Dendritic cell treated with granulocyte-macrophage colony-stimulating factor and Interleukin-4, amounts not matched to agents 40 ng/mL and 50 ng/mL, for 4 days (primary cell): ENCODE results near the gene OR8S1.
"Not testable (repeated sequence)": the region's sequence is repeated elsewhere in the genome, so short reads cannot be mapped to it uniquely, and the experiment has no call there.

ENCODE experiments used
- H3K27ac Mint-ChIP-seq: one replicate; pipeline ENCODE4 v1.8.0; 2022; ENCODE audit warnings: mild to moderate bottlenecking, mixed read lengths
- H3K27me3 Mint-ChIP-seq: one replicate; pipeline ENCODE4 v1.8.0; 2022; ENCODE audit warnings: mild to moderate bottlenecking, mixed read lengths
- H3K36me3 Mint-ChIP-seq: one replicate; pipeline ENCODE4 v1.8.0; 2022; ENCODE audit warnings: low read depth, mixed read lengths
- H3K4me1 Mint-ChIP-seq: one replicate; pipeline ENCODE4 v1.8.0; 2022; ENCODE audit warnings: low read depth, mixed read lengths
- H3K4me3 Mint-ChIP-seq: one replicate; pipeline ENCODE4 v1.8.0; 2022; ENCODE audit warnings: mild to moderate bottlenecking, moderate library complexity, mixed read lengths
- H3K9me3 Mint-ChIP-seq: one replicate; pipeline ENCODE4 v1.8.0; 2022; ENCODE audit warnings: mixed read lengths
- intact Hi-C: fragments of 100-400 bp; cut with micrococcal nuclease; formaldehyde crosslinking; loops from one replicate; pipeline ENCODE4 v1.15.0; 2022

OR8S1 gene, protein sequence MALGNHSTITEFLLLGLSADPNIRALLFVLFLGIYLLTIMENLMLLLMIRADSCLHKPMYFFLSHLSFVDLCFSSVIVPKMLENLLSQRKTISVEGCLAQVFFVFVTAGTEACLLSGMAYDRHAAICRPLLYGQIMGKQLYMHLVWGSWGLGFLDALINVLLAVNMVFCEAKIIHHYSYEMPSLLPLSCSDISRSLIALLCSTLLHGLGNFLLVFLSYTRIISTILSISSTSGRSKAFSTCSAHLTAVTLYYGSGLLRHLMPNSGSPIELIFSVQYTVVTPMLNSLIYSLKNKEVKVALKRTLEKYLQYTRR

DNA sequence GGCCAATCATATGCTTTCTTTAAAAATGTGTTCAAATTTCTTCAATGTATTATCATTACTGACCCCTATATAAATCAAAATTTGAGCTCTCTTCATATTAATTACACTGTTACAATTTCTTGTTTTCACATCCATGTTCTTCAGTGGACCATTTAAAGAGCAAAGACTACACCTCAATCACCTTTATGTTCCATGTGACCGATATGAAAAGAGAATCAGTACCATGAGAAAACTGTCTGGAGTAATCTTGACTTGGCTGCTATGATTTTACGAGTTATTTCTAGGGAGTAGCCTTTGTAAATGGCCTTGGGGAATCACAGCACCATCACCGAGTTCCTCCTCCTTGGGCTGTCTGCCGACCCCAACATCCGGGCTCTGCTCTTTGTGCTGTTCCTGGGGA is at the start of gene OR8S1:
Gene OR8S1, plus strand, starts transcription at position 301 of the 400 bp plus-strand sequence. Its CDS starts 0 bp downstream, at position 301.
- intact Hi-C loops, result no loop called here
- Mint-ChIP-seq H3K27ac (no peak within 1 kb of the TSS), H3K9me3 (no peaks in the 10 kb centered on the region)

DNA sequence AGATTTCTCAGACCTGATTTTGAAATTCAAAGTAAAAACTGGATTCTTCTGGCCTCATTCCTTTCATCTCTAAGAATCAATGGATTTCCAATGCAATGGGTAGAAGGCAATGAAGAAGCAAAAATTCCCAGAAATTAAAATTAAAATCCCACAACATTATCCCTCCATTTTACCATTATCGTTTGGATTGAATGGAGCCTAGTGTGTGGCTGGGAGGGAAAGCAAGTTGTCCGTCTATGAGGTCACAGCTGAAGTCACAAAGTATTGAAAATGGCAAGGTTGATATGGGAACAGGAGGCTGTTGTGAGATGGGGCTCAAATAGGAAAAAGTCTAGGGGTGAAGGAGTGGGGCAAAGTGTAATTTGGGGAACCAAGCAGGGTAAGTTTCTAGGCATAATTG is 43.2 kb upstream of the OR8S1 start, which contains the start of gene C12orf54:
Gene C12orf54, plus strand, starts transcription at position 301 of the 400 bp plus-strand sequence. CDS start 799 bp downstream, outside the sequence.
- no peaks in the 10 kb centered on the region for H3K4me1 Mint-ChIP-seq
- no peaks in the 10 kb centered on the region for H3K36me3 Mint-ChIP-seq
- intact Hi-C loops, result no loop called here
- H3K4me3 Mint-ChIP-seq, result no peak within 1 kb of the TSS
- H3K27me3 Mint-ChIP-seq, result peaks cover 12% of the 10 kb centered on the region
- H3K27ac Mint-ChIP-seq, result no peak within 1 kb of the TSS
- H3K9me3 Mint-ChIP-seq, result no peaks in the 10 kb centered on the region

More for the DNA sequence above, at the start of gene OR8S1:
- Mint-ChIP-seq H3K4me3 (no peak within 1 kb of the TSS), H3K27me3 (peaks cover 6% of the 10 kb centered on the region), H3K36me3 (no peaks in the 10 kb centered on the region), H3K4me1 (no peaks in the 10 kb centered on the region)

DNA sequence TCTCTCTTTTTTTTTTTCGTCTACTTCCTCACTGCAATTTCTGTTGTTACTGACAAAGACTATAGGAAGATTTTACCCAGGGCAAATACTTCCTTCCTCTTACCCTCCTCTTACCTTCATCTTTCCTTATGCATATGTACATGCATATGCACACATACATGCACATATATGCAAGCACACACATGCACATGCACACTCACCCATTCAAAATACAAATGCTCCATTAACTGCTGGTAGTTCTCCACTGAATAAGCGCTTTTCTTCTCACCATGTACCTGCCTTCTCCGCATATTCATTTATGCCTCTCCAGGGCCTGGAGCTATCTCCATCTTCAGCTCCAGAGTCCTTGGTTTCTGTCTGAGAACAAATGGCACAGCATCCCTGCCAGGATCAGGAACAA is 42.5 kb upstream of the OR8S1 start:
- H3K4me1 Mint-ChIP-seq, result no peaks in the 10 kb centered on the region
- no peaks in the 10 kb centered on the region for H3K9me3 Mint-ChIP-seq
- peaks cover 13% of the 10 kb centered on the region for H3K27me3 Mint-ChIP-seq
- no peak overlapping the region for H3K4me3 Mint-ChIP-seq
- intact Hi-C loops, result no loop called here
- H3K36me3 Mint-ChIP-seq, result no peaks in the 10 kb centered on the region
- H3K27ac Mint-ChIP-seq, result no peak overlapping the region

DNA sequence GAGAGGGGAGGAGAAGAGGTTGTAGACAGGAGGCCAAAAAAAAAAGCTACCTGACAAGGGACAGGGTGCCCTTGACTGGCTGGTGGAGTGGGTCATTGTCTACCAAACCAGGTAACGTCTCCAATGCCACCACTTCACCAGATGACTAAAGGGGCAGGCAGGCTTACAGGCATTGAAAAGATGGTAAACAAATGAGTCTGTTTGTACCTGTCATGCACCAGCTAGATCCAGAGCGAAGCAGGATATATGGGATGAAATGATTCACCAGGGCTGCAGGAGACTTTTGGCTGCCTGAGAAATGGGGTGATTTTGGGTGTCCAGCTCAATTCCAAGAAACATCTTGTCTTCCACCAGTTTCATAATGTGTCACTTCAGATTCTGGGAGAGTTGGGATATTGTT is 39.2 kb upstream of the OR8S1 start:
- H3K36me3 Mint-ChIP-seq, result no peaks in the 10 kb centered on the region
- peaks cover 23% of the 10 kb centered on the region for H3K27me3 Mint-ChIP-seq
- no peaks in the 10 kb centered on the region for H3K4me1 Mint-ChIP-seq
- H3K4me3 Mint-ChIP-seq, result no peak overlapping the region
- intact Hi-C loops, result no loop called here
- H3K9me3 Mint-ChIP-seq, result no peaks in the 10 kb centered on the region
- no peak overlapping the region for H3K27ac Mint-ChIP-seq

DNA sequence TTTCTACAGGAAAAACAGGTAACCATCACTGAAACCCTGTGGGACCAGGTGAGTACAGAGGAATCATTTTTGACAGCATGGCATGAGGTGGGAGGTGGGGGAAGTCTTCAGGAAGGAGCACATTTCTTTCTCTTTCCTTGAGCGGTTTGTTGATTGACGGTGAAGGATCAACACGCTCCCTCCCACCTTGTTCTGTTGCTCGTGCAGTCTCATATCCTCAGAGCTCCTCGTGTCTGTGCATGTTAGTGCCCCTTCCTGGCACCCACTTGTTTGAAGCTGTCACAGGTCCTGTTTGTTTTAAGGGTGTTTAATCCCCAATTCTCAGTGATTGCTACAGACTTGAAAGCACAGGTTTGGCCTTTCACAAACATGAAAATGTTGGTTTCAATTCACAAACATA is 38.8 kb upstream of the OR8S1 start:
- peaks cover 23% of the 10 kb centered on the region for H3K27me3 Mint-ChIP-seq
- no peaks in the 10 kb centered on the region for H3K36me3 Mint-ChIP-seq
- no peak overlapping the region for H3K27ac Mint-ChIP-seq
- H3K9me3 Mint-ChIP-seq, result no peaks in the 10 kb centered on the region
- intact Hi-C loops, result no loop called here
- H3K4me3 Mint-ChIP-seq, result no peak overlapping the region
- no peaks in the 10 kb centered on the region for H3K4me1 Mint-ChIP-seq

DNA sequence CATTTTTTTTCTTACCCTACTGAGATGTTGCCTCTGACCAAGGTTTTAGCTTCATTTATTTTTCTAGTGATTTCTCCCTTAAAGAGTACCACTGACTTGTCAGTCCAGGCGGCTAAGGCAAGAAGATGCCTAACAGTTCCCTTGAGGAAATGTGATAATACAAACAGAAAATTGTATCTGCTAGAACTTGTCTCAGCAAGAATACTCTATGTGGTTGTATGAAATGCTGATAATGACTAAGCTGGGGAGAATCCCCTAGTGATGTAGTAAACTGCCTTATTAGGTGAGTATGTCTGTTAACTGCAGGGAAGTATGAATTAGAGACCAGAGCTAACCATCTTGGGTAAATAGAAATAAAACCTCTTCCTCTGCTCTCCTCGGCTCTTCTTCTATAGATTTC is 36.4 kb upstream of the OR8S1 start:
- intact Hi-C loops, result no loop called here
- H3K36me3 Mint-ChIP-seq, result no peaks in the 10 kb centered on the region
- H3K9me3 Mint-ChIP-seq, result no peaks in the 10 kb centered on the region
- H3K27me3 Mint-ChIP-seq, result peaks cover 26% of the 10 kb centered on the region
- H3K4me1 Mint-ChIP-seq, result no peaks in the 10 kb centered on the region
- no peak overlapping the region for H3K27ac Mint-ChIP-seq
- no peak overlapping the region for H3K4me3 Mint-ChIP-seq

DNA sequence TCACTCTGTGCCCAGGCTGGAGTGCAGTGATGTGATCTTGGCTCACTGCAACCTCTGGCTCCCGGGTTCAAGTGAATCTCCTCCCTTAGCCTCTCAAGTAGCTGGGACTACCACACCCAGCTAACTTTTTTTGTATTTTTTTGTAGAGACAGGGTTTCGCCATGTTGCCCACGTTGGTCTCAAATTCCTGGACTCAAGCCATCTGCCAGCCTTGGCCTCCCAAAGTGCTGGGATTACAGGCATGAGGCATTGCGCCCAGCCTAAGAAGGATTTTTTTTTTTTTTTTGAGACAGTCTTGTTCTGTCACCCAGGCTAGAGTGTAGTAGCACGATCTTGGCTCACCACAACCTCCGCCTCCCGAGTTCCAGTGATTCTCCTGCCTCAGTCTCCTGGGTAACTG is 36.0 kb upstream of the OR8S1 start:
- H3K4me3 Mint-ChIP-seq, intact Hi-C loops, H3K4me1 Mint-ChIP-seq, H3K36me3 Mint-ChIP-seq, H3K9me3 Mint-ChIP-seq, H3K27ac Mint-ChIP-seq: not testable (repeated sequence)
- peaks cover 26% of the 10 kb centered on the region for H3K27me3 Mint-ChIP-seq

DNA sequence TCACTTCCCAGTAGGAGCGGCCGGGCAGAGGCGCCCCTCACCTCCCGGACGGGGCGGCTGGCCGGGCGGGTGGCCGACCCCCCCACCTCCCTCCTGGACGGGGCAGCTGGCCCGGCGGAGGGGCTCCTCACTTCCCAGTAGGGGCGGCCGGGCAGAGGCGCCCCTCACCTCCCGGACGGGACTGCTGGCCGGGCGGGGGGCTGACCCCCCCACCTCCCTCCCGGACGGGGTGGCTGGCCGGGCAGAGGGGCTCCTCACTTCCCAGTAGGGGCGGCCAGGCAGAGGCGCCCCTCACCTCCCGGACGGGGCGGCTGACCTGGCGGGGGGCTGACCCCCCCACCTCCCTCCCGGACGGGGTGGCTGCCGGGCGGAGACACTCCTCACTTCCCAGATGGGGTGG is 25.2 kb upstream of the OR8S1 start:
- H3K4me1 Mint-ChIP-seq, H3K27me3 Mint-ChIP-seq, H3K9me3 Mint-ChIP-seq, H3K4me3 Mint-ChIP-seq, intact Hi-C loops, H3K27ac Mint-ChIP-seq, H3K36me3 Mint-ChIP-seq: not testable (repeated sequence)

DNA sequence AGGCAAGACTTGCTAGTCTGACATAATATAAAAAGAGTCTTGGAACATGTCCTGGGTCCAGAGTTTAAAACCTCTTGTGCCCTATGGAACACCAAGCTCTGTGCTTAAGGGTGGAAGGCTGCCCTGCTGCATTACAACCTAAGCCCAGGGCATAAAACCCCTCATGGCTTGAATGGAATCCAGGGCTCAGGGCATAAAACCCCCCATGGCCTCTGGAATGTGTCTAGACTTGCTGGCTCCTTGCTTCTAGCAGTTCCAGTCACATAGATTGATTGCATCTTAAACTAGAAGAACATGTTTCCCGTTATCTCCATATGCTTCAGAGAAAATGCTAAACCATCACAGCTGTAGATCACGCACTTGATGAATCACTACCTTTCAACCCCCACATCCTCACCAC is 18.6 kb upstream of the OR8S1 start:
- H3K27ac Mint-ChIP-seq, H3K4me1 Mint-ChIP-seq, H3K36me3 Mint-ChIP-seq, intact Hi-C loops, H3K9me3 Mint-ChIP-seq, H3K4me3 Mint-ChIP-seq: not testable (repeated sequence)
- peaks cover 18% of the 10 kb centered on the region for H3K27me3 Mint-ChIP-seq

DNA sequence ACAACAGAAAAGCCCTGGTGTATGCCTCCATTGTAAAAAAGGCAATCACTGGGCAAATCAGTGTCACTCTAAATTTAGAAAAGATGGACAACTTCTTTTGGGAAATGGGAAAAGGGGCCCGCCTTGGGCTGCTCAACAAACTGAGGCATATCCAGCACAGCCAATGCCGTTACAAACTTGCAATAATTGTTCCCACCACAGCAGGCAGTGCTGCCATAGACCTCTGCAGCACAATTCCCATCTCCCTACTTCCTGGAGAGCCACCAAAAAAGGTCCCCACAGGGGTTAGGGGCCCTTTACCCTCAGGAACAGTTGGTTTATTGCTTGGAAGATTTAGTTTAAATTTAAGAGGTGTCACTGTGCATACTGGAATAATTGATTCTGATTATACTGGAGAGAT is 16.4 kb upstream of the OR8S1 start:
- Mint-ChIP-seq H3K36me3 (no peaks in the 10 kb centered on the region), H3K4me1 (no peaks in the 10 kb centered on the region), H3K9me3 (no peaks in the 10 kb centered on the region), H3K27ac (no peak overlapping the region), H3K27me3 (peaks cover 18% of the 10 kb centered on the region), H3K4me3 (no peak overlapping the region)
- intact Hi-C loops, result no loop called here

DNA sequence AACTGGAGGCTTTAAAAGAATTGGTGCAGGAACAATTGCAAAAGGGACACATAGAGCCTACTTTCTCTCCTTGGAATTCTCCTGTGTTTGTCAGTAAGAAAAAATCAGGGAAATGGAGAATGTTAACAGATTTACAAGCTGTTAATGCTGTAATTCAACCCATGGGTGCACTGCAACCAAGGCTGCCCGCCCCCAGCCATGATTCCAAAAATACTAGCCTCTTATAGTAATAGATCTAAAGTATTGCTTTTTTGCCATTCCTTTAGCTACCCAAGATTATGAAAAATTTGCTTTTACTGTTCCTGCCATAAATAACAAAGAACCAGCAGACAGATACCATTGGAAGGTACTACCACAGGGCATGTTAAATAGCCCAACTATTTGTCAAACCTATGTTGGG is 15.3 kb upstream of the OR8S1 start:
- Mint-ChIP-seq H3K4me1 (no peaks in the 10 kb centered on the region), H3K27ac (no peak overlapping the region), H3K27me3 (peaks cover 17% of the 10 kb centered on the region), H3K36me3 (no peaks in the 10 kb centered on the region), H3K9me3 (no peaks in the 10 kb centered on the region), H3K4me3 (no peak overlapping the region)
- intact Hi-C loops, result no loop called here

DNA sequence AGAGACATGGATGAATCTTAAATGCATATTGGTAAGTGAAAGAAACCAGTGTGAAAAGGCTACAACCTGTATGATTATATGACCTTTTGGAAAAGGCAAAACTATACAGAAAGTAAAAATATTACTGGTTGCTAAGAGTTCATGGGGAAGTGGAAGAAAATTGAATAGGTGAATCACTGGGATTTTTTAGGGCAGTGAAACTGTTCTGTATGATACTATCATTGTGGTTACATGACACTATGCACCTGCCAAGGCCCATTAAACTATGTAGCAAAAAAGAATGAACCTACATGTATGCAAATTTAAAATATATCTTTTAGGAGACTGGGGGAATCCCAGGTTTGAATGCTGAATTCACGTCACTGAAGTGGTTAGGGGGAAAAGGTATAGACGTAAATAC is 12.6 kb upstream of the OR8S1 start:
- no peaks in the 10 kb centered on the region for H3K9me3 Mint-ChIP-seq
- no peaks in the 10 kb centered on the region for H3K4me1 Mint-ChIP-seq
- H3K4me3 Mint-ChIP-seq, result no peak overlapping the region
- H3K27me3 Mint-ChIP-seq, result peaks cover 6% of the 10 kb centered on the region
- H3K36me3 Mint-ChIP-seq, result no peaks in the 10 kb centered on the region
- intact Hi-C loops, result no loop called here
- H3K27ac Mint-ChIP-seq, result no peak overlapping the region

DNA sequence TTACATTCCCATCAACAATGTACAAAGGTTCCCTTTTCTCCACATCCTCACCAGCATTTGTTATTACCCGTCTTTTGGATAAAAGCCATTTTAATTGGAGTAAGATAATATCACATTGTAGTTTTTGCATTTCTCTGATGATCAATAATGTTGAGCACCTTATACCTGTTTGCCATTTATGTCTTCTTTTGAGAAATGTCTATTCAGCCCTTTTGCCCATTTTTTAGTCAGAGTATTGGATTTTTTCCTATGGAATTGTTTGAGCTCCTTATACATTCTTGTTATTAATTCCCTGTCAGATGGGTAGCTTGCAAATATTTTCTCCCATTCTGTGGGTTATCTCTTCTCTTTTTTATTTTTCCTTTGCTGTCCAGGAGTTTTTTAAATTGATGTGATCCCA is 10.7 kb upstream of the OR8S1 start:
- Mint-ChIP-seq H3K4me3 (no peak overlapping the region), H3K9me3 (no peaks in the 10 kb centered on the region), H3K36me3 (no peaks in the 10 kb centered on the region), H3K27ac (no peak overlapping the region), H3K27me3 (peaks cover 7% of the 10 kb centered on the region), H3K4me1 (no peaks in the 10 kb centered on the region)
- intact Hi-C loops, result no loop called here

DNA sequence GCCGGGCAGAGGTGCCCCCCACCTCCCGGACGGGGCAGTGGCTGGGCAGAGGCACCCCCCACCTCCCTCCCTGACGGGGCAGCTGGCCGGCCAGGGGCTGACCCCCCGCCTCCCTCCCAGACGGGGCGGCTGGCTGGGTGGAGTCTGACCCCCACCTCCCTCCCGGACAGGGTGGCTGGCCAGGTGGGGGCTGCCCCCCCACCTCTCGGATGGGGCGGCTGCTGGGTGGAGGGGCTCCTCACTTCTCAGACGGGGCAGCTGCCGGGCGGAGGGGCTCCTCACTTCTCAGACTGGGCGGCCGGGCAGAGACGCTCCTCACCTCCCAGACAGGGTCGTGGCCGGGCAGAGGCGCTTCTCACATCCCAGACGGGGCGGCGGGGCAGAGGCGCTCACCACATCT is 5.1 kb upstream of the OR8S1 start:
- not testable (repeated sequence) for H3K36me3 Mint-ChIP-seq, H3K4me3 Mint-ChIP-seq

More for the DNA sequence above, 5.1 kb upstream of the OR8S1 start:
- H3K27ac Mint-ChIP-seq, H3K4me1 Mint-ChIP-seq, H3K27me3 Mint-ChIP-seq, H3K9me3 Mint-ChIP-seq, intact Hi-C loops: not testable (repeated sequence)
